ENCODE measurements around the gene DNASE2.

Gene DNASE2

DNA sequence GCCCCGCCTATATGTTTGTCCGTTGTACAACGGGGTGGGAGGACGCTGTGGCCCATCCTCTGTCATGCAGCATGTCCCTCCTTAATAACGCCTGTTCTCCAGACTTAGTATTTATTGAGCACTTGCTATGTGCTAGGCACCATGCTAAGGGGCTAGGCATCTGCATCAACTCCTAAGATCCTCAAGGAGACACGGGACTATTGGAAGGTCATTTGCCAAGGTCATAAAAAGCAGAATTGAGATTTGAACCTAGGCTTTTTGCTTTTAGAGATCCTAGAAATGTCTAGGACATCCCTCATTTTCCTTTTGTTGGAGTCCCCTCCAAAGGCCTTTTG lies 44.8 kb downstream of the DNASE2 start:
- in situ Hi-C loops (cut with HindIII; ENCODE audit: low sequenced_read_pairs) = no loop called here

DNA sequence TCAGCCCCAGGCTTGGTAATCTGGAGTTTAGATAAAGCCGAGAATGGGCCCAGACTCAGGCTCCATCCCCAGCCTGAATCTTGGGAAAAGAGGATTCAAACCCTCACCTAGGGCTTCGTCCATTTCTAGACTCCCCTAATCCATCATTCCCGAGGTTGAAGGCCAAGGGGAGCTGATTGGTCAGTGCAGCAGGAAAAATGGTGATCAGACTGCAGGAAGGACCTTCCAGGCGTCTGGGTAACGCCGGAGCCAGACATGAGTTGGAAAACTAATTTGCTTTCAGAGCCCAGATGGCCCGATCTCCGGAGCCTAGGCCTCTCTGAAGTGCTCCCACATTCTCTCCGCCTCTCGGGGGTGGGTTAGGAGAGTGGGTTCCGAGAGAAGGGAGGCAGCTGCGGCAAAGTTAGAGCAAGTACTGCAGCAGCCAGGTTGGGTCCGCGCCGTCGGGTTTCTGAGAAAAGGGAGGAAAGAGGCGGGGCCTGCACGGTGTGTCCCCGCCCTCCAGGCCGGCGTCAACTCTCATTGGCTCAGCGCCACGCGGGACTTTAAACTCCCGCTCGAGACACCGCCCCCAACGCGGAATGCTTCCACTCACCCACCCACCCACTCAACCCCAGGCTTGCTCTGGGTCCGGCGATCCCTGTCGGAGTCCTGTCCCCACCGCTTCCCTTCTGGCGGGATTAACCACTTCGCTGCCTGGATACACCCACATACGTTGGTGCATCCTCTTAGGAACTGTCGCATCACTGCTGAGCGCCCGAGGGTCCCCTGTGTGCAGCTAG lies 46.1 kb downstream of the DNASE2 start:
- in situ Hi-C loops (cut with HindIII; ENCODE audit: low sequenced_read_pairs) = no loop called here

DNA sequence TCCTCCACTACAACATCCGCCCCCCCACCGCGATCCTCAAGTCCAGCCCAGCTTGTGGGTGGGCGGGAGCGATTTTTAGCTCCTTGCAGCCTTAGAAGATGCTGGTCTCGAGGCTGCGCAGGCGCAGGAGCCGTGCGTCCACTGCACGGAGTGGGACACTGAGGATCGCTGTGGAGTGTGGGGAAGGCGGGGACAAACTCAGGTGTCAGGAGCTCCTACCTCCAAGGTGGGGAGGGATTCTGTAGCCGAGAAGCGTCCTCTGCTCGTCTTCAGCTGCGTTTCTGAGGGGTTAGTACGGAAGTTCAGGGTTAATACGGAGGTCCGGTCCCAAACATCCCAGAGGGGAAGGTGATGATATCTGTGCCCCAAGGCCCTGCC lies 46.7 kb downstream of the DNASE2 start, which contains the start of gene RTBDN:
RTBDN (minus strand) TSS at position 14 of the 378 bp plus-strand sequence. CDS start 4,600 bp downstream, outside the sequence.
- in situ Hi-C loops (cut with HindIII; ENCODE audit: low sequenced_read_pairs) = no loop called here

DNA sequence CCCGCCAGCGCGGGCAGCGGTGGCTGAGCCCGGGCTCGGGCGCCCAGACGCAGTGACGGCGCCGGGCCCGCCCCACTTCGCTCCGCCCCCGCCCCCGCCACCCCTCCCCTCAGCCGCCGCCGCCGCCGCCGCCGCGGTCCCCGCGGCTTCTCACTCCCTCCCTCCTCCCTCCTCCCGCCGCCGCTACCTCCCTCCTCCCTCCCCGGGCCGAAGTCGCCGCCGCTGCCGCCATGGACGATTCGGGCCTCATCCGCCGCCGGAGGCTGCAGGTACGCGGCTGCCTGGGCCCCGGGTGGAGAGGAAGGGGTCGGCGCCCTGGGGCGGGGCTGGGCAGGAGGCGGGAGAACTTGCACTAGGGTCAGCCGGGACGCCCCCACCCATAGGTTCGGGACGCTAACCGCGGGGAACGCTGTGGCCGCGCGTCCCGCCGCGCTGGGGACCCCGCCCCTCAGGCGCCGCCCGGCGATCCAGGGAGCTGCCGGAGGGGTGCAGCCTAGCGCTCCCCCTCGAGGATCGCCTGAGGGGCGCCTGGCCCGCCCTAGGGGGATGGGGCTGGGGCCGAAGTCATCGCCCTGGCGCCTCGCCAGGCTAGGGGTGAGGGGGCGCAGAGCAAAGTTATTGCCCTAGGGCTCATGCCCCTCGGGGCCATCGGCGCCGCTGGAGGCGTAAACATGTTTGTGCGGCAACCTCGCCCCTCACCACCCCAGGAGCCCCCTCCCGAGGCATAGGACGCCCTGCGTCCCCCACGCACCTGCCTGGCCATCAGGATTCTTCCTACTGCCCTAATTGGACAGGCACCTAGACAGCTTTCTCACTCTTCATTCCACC lies 47.3 kb downstream of the DNASE2 start:
- in situ Hi-C loops (cut with HindIII; ENCODE audit: low sequenced_read_pairs) = no loop called here

DNA sequence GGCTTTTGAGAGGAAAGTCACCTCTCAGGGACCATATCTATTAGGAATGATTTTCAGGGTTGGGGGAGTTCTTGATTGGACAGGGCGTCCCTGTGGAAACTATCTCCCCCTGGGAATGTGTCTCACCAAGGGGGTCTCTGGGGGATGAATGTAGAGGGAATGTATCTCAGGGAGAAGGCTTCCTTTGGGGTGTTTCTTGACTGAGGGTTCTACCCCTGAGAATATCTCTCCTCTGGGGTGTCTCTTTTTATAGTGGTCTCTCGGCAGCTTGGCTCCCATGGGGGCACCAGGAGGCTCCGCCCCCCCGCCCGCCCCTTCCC lies 47.9 kb downstream of the DNASE2 start:
- in situ Hi-C loops (cut with HindIII; ENCODE audit: low sequenced_read_pairs) = no loop called here

DNA sequence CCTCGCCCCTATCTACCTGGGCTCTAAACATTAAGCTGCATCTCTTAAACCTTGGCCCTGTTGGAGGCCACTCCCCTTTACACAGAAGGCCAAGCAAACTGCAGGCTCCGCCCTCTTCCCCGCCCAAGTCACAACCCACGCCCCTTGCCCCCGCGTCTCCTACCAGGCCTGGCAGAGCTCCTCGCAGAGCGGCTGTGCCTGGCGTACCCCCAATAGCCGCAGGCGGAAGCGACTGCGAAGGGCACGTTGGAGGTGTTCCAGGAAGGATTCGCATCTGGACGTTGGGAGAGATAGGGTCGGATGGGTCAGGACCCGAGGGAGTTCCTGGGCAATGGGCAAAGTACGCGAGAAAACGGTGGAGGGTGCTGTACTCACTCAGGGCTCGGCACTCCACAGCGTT lies 52.8 kb downstream of the DNASE2 start:
- in situ Hi-C loops (cut with HindIII; ENCODE audit: low sequenced_read_pairs) = no loop called here

DNA sequence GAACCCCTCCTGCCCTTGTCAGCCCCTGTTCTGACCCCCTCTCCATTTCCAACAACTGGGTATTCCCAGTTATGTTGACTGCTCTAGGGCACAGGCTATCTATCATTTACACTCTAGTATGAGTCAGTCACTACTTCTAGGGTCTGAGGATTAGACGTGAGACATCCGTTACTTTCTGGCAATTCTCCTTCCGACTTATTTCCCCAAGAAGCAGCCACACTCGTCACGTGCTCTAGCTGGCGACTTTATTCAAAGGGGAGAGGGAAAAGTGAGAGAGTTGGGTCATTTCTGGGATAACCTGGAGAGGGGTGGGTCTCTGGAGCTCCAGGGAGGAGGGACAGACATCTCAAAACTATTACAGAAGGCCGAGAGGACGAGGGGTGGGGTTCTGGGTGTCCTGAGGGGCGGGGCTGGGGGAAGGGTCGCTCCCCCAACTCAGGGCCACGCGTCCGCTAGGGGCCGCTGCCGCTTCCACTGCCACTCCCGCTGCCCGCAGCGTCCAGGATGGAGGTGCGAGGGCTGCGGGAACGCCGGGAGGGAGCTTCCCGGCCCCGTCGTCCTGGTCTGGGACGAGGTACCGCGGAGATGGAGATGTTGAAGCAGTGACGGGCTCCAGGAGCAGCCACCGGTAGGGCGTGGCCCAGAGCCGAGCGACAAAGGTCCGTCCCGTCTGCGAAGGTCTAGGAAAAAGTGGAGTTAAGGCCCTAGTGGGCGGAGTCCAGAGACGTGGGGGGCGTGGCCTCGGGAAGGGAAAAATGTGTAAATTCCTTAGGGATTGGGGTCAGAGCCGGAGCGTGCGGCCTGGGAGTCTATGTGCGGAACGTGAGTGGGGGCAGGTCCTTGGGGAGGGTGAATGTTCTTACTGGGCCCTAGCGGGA lies 55.8 kb downstream of the DNASE2 start:
- in situ Hi-C loops (cut with HindIII; ENCODE audit: low sequenced_read_pairs) = no loop called here

Measured in endothelial cell of hepatic sinusoid (primary cell).